ENCODE measurements around the gene NLRP12.
"Not testable (repeated sequence)": the region's sequence is repeated elsewhere in the genome, so short reads cannot be mapped to it uniquely, and the experiment has no call there.

The NLRP12 gene, protein sequence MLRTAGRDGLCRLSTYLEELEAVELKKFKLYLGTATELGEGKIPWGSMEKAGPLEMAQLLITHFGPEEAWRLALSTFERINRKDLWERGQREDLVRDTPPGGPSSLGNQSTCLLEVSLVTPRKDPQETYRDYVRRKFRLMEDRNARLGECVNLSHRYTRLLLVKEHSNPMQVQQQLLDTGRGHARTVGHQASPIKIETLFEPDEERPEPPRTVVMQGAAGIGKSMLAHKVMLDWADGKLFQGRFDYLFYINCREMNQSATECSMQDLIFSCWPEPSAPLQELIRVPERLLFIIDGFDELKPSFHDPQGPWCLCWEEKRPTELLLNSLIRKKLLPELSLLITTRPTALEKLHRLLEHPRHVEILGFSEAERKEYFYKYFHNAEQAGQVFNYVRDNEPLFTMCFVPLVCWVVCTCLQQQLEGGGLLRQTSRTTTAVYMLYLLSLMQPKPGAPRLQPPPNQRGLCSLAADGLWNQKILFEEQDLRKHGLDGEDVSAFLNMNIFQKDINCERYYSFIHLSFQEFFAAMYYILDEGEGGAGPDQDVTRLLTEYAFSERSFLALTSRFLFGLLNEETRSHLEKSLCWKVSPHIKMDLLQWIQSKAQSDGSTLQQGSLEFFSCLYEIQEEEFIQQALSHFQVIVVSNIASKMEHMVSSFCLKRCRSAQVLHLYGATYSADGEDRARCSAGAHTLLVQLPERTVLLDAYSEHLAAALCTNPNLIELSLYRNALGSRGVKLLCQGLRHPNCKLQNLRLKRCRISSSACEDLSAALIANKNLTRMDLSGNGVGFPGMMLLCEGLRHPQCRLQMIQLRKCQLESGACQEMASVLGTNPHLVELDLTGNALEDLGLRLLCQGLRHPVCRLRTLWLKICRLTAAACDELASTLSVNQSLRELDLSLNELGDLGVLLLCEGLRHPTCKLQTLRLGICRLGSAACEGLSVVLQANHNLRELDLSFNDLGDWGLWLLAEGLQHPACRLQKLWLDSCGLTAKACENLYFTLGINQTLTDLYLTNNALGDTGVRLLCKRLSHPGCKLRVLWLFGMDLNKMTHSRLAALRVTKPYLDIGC

DNA sequence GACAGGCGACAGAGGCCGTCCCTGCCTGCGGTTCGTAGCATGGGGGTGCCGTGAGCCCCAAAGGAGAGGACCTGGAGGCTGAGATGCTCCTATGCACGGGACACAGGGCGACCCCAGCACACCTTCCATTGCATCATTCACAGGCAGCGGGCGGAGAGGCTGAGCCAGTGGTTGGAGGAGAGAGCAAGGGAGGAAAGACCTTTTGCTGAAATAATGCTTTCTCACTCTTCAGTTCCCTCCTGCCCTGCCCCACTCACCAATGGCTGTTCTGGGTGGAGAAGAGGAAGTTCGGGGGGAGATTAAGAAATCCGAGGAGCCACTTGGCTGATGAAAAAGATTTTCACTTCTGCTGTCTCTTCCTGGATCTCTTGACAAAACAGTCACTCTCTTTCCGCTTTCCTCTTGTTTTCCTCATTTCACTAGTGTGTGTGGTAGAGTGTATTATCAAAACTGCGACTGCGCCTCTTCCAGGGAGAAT, at the start of gene NLRP12:
Gene NLRP12, minus strand, starts transcription at position 181 of the 478 bp plus-strand sequence. Its CDS starts 140 bp downstream, at position 41.
- no peak for DNase-seq

DNA sequence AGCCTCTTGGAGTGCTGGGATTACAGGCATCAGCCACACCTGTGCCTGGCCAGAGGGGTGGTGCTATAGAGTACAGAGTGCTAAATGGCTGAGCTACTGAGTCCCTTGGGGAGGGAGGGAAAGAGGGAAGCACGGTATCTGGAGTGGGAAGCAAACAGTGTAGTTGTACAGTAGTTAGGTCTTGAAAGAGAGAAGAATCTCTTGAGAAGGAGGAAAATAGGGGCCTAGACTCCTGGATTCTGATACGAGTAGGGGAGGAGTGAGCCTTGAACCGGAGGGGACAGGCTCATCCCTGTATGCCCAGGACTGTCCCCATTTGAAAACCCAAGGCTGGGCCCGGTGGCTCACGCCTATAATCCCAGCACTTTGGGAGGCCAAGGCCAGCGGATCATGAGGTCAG, 48.6 kb upstream of the NLRP12 start:
- DNase-seq: no peak

DNA sequence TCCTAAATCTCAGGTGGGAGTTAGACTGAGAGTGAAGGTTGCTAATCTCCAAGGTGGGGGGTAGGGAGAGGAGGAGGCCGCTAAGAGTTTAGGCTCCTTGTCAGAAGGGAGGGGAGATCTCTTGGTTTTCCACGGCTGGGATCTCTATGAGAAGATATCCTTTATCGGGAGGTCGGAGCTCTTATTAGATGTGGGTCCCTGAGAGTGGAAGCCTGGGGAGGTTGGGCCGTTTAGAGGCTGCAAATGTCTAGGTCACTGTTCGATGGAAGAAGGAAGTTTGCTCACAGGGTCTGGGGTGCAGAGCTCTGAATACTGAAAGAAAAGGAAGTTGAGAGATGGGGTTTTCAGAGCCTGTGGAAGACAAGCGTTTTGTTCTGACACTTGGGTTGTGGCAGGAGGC, 47.3 kb upstream of the NLRP12 start:
- no peak for DNase-seq

DNA sequence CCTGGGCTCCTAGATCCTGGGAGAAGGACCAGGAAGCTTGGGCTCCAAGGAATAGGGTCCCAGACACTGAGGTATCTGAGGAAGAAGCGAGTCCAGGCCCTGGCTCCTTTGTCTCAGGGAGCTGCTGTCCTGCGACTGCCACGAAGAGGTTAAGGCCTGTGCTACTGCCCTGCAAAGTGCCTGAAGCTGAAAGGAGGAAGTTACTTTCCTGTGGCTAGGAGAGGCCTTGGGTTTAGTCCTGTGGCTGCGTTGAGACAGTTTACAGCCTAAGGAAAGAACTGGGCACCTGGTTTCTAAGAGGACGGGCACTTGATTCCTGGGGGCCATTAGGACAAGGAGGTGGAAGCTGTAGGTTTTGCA, 46.4 kb upstream of the NLRP12 start:
- DNase-seq: no peak

DNA sequence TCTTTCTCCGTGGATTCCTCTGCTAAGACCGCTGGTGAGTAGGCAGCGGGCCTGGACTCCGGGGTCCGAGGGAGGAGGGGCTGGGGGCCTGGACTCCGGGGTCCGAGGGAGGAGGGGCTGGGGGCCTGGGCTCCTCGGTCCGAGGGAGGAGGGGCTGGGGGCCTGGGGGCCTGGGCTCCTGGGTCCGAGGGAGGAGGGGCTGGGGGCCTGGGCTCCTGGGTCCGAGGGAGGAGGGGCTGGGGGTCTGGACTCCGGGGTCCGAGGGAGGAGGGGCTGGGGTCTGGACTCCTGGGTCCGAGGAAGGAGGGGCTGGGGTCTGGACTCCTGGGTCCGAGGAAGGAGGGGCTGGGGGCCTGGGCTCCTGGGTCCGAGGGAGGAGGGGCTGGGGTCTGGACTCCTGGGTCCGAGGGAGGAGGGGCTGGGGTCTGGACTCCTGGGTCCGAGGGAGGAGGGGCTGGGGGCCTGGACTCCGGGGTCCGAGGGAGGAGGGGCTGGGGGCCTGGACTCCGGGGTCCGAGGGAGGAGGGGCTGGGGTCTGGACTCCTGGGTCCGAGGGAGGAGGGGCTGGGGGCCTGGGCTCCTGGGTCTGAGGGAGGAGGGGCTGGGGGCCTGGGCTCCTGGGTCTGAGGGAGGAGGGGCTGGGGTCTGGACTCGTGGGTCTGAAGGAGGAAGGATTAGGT, 45.8 kb upstream of the NLRP12 start:
- not testable (repeated sequence) for DNase-seq

DNA sequence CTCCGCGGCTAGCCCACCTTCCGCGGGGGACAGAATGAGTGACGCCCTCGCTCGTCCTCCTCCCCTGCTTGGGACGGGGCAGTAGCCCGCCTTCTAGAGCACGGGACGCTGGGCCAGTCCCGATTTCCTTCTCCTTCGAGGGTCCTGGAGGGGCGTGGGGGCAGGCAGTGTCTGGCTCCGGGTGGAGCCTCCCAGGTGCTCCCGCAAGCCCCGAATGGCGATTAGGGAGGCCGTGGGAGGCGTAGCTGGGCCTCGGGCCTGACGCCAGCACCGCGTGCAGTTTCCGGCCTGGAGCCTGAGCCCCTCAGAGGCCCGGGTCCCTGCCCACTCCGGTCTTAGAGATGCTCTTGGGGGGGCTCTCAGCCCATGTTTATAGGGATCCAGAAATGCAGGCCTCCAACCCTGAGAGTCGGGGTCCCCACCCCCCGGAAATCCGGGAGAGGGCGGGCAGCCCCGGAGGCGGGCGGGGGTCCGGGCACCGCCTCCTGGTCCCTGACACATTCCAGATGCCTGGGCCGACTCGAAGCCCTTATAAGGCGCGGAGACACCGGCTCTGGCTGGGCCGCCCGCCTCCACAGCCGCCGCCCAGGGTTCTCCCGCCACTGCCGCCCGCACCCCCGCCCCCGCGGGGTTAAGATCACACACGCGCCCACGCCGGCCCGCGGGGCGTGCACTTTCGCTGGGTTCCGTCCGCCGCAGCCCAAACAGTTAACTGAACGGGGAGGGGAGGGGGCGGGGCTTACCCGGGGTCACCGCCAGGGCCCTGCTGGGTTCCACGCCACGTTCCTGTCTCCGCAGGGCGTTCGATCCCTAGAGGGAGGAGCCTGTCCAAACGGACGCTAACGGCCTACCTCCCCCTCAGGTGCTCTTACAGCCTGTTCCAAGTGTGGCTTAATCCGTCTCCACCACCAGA, 45.0 kb upstream of the NLRP12 start:
- DNase-seq: no peak

DNA sequence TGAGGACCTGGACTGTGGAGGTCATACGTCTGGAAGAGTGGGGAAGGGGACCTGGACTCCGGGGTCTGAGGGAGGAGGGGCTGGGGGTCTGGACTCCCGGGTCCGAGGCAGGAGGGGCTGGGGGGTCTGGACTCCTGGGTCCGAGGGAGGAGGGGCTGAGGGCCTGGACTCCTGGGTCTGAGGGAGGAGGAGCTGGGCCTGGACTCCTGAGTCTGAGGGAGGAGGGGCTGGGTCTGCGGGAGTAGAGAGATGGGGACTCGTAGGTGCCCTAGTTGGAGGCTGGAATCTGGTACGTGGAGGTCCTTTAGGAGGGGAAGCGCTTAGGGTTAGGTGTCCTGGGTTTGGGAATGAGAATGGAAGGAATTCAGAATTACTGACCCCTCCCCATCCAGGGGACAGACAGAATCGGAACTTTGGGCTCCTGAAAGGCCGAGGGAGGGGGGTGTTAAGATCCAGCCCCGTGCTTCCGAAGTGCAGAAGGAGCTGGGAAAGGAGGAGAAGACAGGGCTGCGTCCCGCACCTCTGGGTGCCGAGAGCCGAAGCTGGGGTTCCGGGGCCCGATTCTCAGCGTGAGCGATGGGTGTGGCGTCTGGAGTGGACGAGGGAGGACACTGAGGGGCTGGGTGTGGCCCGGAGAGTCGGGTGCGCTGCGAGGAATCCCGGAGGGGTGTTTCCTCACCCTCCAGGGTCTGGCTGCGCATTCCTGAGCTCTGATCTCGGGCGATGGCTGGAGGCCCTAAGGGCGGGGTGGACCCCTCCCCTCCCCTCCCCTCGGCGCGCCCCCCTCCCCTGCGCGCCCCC, 44.2 kb upstream of the NLRP12 start:
- DNase-seq: no peak

DNA sequence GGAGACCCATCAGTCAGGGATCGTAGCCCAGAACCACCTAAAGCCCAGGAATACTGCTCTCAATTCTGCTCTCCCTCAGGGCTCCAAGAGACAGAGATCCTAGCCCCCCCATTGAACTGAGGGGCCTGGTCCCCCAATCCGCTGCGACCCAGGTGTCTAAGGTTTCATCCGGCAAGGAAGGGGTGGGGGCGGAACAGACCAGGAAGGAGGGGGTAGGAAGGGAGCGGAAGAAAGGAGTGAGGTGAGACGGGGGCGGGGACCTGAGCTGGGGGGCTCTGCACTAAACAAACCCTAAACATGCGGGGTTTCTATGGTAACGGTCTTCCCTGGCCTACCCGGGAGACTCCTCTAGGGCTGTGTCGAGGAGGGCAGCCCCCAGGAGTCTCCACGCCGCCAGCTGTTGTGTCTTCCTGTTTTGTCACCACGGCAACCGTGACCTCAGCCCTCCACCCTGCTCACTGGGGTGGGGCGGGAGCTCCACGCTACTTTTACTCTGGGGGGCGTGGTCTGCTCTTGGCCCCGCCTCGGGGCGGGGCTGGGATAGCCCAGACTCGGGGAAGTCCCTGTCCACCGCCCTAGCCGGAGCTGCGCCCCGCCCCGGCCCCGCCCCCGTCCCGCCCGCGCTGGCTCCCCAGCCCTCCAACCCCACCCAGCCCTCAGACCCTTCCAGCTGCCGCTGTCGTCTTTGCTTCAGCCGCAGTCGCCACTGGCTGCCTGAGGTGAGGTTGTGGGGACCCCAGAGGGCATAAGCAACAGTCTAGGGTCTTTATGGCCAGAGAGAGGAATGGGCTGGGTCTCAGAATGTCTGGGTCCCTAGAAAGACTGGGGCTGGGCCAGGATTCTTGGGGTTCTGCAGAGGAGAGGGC, 43.3 kb upstream of the NLRP12 start, which contains the start of gene MYADM:
Gene MYADM, plus strand, starts transcription at position 659 of the 866 bp plus-strand sequence. CDS start 5,647 bp downstream, outside the sequence.
- DNase-seq: peak in 1 of 3 experiments; percentile 12

DNA sequence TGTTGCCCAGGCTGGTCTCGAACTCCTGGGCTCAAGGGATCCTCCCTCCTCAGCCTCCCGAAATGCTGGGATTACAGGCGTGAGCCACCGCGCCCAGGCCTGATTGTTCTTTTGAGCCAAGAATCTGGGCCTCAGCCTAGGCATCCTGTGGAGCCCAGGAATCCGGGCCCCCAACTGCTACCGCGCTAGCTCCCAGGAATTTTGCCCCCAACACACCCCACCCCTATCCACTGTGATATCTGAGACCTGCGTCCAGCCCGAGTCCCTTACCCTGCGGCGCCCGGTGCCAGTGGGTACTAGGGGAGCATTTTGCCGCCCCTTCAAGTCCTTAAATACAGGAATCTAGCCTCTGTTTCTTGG, 42.7 kb upstream of the NLRP12 start:
- DNase-seq: no peak

DNA sequence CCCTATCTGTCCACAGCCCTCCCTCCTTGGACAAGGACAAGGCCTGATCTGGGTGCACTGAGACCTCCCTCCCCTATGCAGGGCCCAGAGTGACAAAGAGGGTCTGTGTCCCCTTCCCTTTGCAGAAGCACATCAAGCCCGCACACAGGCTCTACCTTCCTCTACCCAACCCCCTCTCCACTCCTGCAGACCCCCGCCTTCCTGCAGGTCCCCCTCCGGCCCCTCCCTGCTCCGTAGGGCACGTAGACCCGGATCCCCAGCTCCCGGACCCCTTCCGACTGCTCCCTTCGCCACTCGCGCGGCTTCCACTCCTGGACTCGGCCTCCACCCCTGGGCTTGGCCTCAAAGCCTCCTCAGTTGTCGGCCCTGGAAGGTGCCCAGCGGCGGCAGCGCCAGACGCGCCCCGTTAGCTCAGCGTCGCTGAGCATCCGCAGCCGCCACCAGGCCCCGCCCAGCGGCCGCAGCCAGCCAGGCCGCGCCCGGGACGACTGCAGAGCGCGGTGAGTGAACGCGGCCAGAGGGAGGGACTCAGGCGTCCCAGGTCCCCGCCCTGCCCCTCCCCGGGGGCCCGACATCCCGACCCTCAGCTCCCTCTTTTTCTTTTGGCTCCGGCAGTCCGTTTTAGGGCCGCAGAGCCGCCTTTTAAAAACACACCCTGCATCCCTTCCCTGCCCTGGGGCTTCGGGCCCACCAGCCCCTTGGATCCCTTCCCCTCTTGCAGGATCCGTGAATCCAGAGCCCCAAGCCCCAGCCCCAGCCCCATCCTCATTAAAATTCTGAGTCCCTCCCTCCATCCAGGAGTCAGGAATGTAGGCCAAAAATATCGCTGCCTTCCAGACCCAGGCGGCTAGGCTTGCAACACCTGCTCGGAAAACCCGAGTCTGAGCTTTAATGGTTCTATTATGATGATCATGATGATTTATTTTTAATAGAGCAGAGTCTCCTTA, 42.1 kb upstream of the NLRP12 start:
- no peak for DNase-seq

DNA sequence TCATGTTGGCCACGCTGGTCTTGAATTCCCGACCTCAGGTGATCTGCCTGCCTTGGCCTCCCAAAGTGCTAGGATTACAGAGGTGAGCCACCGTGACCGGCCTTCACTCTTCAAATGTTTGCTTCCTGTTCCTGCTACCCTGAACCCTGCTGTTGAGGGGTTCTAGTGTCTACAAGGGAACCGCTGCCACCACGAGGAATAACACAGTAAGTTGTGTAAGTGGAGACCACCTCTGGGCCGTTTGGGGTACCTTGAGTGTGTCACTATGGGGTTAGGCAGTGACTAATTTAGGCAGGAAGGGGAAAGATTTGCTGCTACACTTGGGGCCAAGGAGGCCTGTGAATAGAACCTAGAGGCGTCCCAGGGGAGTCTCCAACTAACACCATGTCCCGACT, 41.4 kb upstream of the NLRP12 start:
- no peak for DNase-seq

DNA sequence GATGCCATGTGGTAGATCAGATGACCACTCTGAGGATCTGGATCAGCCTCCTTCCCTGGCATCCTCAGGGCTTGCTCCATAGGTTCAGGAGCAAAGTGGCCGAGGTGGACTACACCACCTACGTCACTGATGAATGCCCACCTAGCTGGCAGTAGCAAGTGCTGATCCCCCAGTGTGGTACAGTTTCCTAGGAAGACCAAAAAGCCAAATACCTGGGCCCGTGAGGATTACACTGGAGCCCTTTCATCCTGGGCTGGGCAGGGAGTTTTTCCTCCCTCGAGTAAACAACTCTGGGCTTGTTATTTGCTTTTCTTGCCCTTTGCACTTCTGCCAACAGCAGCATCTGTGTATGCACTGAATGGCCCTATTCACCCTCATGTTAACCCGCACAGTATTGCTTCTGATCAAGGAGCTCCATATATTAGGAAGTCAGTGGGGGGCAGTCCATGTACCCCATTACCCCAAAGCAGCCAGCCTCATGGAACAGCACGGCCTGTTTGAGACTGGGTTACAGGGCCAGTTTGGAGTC, 40.3 kb upstream of the NLRP12 start:
- DNase-seq: no peak

DNA sequence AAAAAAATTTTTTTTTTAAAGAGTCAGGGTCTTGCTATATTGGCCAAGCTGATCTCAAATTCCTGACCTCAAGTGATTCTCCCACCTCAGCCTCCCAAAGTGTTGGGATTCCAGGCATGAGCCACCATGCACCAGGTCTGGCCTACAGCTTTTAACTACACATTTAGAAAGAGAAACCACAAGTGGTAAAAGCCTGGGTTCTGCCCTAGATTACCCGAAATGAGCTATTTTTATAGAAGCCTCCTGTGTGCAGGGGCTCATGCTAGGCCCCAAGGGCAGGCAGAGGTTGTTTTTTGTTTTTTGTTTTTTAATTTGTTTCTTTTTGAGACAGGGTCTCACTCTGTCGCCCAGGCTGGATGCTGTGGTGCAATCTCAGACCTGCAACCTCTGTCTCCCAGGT, 29.6 kb upstream of the NLRP12 start:
- no peak for DNase-seq

DNA sequence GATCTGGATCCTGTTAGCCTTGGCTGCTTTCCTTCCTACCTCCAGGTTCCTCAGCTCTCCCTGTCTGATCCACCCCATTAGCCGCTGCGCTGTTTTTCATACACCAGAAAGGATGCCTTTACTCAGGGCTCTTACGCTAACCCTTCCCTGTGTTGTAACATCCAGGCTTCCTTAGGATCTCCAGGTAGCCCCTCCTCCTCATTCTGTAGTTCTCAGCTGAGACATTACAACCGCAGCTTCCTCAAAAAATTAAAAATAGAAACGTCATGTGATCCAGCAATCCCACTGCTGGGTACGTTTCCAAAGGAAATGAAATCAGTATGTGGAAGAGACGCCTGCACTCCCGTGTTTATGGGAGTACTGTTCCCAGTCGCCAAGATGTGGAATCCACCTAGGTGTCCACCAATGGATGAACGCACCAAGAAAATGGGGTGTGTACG, 25.1 kb upstream of the NLRP12 start:
- no peak for DNase-seq

DNA sequence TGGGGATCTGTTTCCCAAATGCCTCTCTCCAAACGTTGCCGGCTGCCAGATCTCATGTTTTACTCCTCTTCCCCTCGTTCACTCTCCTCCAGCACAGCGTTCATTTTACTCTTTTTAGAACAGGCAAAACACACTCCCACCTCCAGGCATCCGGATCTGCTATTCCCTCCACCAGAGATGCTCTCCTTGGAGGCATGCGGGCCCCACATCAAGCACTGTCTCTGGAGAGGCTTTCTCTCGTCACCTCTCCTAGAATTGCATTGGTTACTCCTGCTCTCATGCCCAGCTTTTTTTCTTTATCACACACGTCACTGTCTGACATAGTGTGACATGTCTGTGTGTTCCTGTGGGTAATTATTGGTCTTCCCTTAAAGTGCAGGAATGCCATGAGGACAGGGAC, 23.4 kb upstream of the NLRP12 start:
- DNase-seq: no peak

DNA sequence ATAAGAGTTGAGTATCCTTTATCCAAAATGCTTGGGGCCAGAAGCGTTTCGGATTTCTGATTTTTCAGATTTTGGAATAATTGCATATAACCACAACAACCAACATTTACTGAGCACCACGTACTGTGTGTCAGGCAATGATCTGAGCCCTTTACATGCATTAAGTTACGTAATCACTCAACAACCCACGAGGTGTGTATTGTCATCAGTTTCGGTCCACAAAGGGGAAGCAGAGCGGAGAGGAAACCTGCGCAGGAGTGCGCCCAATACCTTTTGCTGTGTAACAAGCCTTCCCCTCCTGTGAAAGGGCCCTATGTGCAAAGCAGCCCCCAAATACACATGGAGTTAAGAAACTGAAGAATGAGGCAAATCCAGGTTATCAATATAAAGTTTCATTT, 20.7 kb upstream of the NLRP12 start:
- no peak for DNase-seq

DNA sequence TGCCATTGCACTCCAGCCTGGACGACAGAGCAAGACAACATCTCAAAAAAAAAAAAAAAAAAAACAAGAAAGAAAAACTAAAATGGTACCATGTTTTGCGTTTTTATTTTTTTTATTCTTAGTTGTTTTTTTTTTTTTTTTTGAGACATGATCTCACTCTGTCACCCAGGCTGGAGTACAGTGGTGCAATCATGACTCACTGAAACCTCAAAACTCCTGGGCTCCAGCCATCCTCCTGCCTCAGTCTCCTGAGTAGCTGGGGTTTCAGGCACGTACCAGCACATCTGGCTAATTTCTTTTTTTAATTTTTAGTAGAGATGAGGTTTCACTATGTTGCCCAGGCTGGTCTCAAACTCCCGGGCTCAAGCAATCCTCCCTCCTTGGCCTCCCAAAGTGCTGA, 16.8 kb upstream of the NLRP12 start:
- DNase-seq: not testable (repeated sequence)

DNA sequence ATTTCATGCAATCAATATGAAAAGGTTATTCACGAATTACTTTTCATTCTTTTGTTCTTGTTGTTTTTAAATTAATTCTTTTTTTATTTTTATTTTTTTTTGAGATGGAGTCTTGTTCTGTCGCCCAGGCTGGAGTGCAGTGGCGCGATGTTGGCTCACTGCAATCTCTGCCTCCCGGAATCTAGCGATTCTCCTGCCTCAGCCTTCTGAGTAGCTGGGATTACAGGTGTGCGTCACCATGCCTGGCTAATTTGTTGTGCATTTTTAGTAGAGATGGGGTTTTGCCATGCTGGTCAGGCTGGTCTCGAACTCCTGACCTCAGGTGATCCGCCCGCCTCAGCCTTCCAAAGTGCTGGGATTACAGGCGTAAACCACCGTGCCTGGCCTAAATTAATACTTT, 16.1 kb upstream of the NLRP12 start:
- not testable (repeated sequence) for DNase-seq
